ENCODE data around the gene ZSCAN10. TPM values are rescaled to one million over a fixed set of nuclear protein-coding genes. Genes with fewer than 3 reads are reported as not detected.

ZSCAN10 gene
- total RNA-seq, 1 donor from 2014 or later, result not detected

DNA sequence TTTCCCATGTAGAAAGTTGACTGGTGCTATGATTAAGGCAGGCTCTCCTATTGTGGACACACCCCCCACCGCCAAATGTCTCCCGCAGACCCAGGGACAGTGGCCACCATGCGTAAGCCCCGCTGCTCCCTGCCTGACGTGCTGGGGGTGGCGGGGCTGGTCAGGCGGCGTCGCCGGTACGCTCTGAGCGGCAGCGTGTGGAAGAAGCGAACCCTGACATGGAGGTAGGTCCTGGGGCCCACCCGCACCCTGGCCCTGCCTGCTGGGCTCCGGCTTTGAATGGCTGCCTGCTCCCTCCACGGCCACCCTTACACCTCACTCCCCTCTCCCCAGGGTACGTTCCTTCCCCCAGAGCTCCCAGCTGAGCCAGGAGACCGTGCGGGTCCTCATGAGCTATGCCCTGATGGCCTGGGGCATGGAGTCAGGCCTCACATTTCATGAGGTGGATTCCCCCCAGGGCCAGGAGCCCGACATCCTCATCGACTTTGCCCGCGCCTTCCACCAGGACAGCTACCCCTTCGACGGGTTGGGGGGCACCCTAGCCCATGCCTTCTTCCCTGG, 49.1 kb downstream of the ZSCAN10 start:
- no peak for DNase-seq (ENCODE audit: low read depth in 2 of 2)

DNA sequence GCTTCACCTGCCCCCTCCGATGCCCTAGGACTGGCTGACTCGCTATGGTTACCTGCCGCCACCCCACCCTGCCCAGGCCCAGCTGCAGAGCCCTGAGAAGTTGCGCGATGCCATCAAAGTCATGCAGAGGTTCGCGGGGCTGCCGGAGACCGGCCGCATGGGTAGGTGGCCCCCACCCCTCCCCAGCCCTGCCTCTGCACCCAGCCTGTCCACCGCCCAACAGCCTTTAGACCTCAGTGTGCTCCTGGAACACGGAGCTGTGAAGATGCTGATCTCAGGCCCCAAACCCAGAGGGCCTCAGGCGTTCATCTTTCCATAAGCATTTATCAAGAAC, 51.7 kb downstream of the ZSCAN10 start:
- DNase-seq (ENCODE audit: low read depth in 2 of 2), result no peak

DNA sequence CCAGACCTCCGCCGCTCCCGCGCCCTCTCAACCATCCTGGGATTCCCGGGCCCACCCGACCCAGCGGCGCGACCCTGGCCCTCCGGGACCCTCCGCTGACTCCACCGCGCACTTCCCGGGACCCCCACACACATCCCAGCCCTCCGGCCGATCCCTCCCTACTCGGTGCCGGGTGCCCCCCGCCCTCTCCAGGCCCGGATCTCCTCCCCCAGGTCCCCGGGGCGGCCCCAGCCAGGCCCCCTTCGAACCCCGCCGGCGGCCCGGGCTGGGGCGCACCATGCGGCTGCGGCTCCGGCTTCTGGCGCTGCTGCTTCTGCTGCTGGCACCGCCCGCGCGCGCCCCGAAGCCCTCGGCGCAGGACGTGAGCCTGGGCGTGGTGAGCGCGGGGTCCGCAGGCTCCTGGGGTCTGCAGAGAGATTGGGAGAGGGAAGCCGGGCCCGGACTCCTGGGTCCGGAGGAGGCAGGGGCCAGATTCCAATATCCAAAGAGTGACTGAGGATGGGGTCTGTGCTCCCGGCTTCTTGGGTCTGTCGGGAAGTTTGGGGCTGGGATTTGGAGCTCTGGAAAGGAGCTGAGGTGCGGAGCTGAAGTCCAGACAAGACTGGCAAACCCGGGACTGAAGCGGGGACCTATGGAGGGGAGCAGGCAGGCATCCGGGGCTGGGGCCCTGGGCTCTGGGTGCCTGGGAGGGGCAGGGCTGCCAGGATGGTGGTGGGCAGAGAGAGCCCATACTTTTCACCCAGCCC, 52.3 kb downstream of the ZSCAN10 start:
- DNase-seq (ENCODE audit: low read depth in 2 of 2), result no peak

DNA sequence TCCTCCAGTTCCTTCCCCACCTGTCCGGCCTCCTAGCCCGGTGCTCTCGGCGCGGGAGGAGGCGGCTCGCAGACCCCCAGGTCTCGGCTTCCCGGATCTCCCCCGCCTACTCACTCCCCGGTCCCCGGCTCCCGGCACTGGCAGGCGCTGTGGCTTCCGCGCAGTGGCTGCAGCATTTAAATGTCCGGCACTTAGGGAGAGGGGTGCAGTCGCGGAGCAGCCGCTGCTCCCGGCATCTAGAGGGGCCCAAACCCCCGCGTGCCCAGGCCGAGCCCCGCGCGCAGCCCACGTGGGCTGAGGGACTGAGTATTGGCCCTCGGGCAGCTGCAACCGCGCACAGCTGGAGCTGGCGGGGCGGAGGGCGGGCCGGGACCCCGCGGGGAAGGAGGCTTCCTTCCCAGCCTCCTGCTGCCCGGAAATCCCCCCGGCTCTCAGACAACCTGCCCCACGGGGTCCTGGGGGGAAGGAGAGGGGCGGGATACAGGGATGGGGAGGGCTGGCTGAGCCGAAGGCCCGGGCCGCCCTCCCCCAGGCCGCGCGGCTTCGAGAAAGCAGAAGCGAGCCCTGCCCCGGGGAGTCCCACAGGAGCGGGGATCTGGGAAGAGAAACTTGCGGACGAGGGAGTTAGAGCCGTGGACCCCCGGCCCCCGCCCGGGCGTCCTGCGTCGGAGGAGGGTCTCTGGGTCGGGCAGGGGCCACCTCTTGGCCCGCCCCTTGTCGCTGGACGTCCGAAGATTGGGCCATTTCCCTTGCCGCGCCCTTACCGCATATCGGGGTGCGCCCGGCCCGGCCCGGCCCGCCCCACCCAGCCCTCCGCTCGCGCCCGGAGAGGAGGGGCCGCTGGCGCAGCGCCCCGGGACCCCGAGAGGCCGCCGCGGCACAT, 53.1 kb downstream of the ZSCAN10 start, which contains the start of gene MMP25:
Gene MMP25 (plus strand): TSS at position 804 of the 883 bp plus-strand sequence. CDS start 357 bp downstream, outside the sequence.
- DNase-seq (ENCODE audit: low read depth in 2 of 2), result no peak

DNA sequence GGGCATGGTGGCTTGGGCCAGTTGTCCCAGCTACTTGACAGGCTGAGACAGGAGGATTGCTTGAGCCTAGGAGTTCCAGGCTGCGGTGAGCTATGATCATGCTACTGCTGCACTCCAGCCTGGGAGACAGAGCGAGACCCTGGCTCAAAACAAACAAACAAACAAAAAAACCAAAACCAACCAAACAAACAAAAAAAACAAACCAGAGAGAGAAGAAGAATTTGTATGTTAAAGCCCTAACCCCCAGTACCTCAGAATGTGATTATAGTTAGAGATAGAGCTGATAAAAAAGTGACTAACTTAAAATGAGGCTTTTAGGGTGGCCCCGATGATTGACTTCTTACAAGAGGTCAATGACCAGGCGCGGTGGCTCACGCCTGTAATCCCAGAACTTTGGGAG, 54.4 kb downstream of the ZSCAN10 start:
- no peak for DNase-seq (ENCODE audit: low read depth in 2 of 2)

DNA sequence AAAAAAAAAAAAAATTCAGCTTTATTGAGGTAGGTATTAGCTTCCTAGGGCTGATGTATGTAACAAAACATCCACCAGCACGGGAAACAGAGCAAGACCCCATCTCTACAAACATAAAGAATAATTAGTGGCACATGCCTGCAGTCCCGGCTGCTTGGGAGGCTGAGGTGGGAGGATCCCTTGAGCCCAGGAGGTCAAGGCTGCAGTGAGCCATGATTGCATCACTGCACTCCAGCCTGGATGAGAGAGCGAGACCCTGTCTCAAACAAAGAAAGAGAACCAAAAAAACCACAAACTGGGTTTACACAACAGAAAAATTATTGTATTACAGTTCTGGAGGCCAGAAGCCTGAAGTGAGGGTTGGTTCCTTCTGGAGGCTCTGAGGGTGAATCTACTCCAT, 56.7 kb downstream of the ZSCAN10 start:
- no peak for DNase-seq (ENCODE audit: low read depth in 2 of 2)

DNA sequence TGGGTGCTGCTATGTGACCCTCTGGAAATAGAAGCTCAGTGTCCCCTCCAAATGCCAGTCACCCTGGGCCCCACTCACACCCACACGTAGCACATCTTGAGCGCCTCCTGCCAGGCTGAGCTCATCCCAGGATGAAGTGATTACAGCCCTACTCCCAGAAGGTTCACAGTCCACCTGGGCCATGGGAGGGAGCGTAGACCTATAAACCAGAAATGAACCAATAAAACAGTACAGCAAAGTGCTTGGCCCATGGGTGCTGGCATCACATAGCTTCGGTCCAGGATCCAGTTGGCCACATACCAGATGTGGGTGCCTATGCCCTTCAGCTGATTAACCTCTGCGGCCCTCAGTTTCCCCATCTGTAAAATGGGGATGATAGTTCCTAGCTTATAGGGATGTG, 60.2 kb downstream of the ZSCAN10 start:
- no peak for DNase-seq (ENCODE audit: low read depth in 2 of 2)

Other genes with a start within 250 kb of the ZSCAN10 start
- not detected in 2 replicates for gene PRSS22, start 241.1 kb downstream of the ZSCAN10 start, total RNA-seq
- gene FLYWCH2, start 216.1 kb downstream of the ZSCAN10 start, total RNA-seq, result 31.5 and 33.1 TPM in 2 replicates
- 19.0 and 26.6 TPM in 2 replicates for gene FLYWCH1, start 187.4 kb downstream of the ZSCAN10 start, total RNA-seq
- gene KREMEN2, start 135.0 kb downstream of the ZSCAN10 start, total RNA-seq, result not detected in 2 replicates
- gene PAQR4, start 129.9 kb downstream of the ZSCAN10 start, total RNA-seq, result 4.8 and 7.4 TPM in 2 replicates
- gene PKMYT1, start 118.8 kb downstream of the ZSCAN10 start, total RNA-seq, result 2.5 and 3.6 TPM in 2 replicates
- gene CLDN9, start 86.4 kb downstream of the ZSCAN10 start, total RNA-seq, result not detected in 2 replicates
- gene CLDN6, start 81.1 kb downstream of the ZSCAN10 start, total RNA-seq, result not detected in 2 replicates
- gene TNFRSF12A, start 78.9 kb downstream of the ZSCAN10 start, total RNA-seq, result 39.8 and 50.3 TPM in 2 replicates
- 3.1 and 4.4 TPM in 2 replicates for gene HCFC1R1, start 75.4 kb downstream of the ZSCAN10 start, total RNA-seq
- gene THOC6, start 75.3 kb downstream of the ZSCAN10 start, total RNA-seq, result 22.2 and 24.3 TPM in 2 replicates
- gene BICDL2, start 62.4 kb downstream of the ZSCAN10 start, total RNA-seq, result not detected in 2 replicates
- gene MMP25, start 52.7 kb downstream of the ZSCAN10 start, total RNA-seq, result under 0.01 and 0.13 TPM in 2 replicates
- 52.0 and 53.5 TPM in 2 replicates for gene IL32, start 33.7 kb downstream of the ZSCAN10 start, total RNA-seq
- 14.9 and 17.2 TPM in 2 replicates for gene ZNF205, start 13.3 kb upstream of the ZSCAN10 start, total RNA-seq
- gene ZNF213, start 35.7 kb upstream of the ZSCAN10 start, total RNA-seq, result 2.8 and 5.4 TPM in 2 replicates
- not detected in 2 replicates for gene OR1F1, start 88.9 kb upstream of the ZSCAN10 start, total RNA-seq
- 8.2 and 9.4 TPM in 2 replicates for gene ZNF200, start 135.9 kb upstream of the ZSCAN10 start, total RNA-seq
- under 0.01 TPM in 1 of 2 replicates, not detected in the other for gene MEFV, start 157.3 kb upstream of the ZSCAN10 start, total RNA-seq
- 31.2 and 46.8 TPM in 2 replicates for gene ZNF263, start 184.2 kb upstream of the ZSCAN10 start, total RNA-seq
- 2.8 and 2.9 TPM in 2 replicates for gene TIGD7, start 206.1 kb upstream of the ZSCAN10 start, total RNA-seq
- gene ZNF75A, start 206.2 kb upstream of the ZSCAN10 start, total RNA-seq, result 10.1 and 13.7 TPM in 2 replicates